ENCODE data around the gene FOCAD. TPM values are rescaled to one million over a fixed set of nuclear protein-coding genes. Genes with fewer than 3 reads are reported as not detected.

FOCAD gene
- 38.5 and 44.9 TPM in 2 replicates for total RNA-seq

GRCh38 chr9:20684035-20684874, at the start of gene FOCAD:
Gene FOCAD, plus strand, starts transcription at chr9:20684259. Its CDS starts 31,095 bp downstream, at chr9:20715354.

DNA sequence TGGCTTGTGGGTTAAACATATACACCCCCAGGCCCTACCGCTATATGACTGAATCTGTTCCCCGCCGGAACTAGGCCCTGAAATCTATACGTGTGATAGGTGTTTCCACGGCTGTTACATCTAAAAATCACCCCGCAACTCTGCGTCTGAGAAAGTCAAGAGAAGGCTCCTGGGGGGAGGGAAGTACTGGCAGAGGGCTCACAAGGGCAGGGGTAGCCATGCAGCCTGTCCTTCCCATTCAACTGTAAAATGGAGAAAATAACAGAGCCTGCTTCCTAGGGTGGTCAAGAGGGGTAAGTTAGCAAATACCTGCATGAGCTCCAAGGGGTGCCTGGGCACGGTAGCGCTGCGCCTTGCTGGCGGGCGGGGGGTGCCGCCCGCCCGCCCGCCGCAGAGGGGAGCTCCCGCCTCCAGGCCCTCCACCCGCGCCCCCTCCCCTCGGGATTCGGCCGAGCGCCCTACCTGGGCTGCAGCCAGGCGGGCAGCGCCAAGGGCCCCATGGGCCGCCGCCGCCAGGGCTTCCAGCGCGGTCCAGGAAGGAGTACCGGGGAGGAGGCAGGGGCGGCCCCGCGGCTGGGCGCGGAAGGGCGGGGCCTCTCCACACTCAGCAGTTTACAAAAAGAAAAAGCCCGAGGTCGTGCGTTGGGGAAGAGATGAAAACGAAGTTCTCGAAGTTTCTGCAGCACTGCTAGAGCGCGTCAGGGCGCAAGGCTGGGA, 347.2 kb downstream of the FOCAD start, which contains the start of gene HACD4:
TSS of gene HACD4 (minus strand) at position 550 of the 717 bp plus-strand sequence. CDS start at position 500, 50 bp downstream.

Other genes starting within 250 kb of the FOCAD start
- gene MLLT3, start 61.8 kb upstream of the FOCAD start, total RNA-seq, result 10.0 and 10.8 TPM in 2 replicates